OCI-LY7 (cell line): ENCODE measurements around the gene SLAMF1. TPM values are rescaled to one million over a fixed set of nuclear protein-coding genes. Genes with fewer than 3 reads are reported as not detected.

Experiments
- BruUV-seq: library from RNA; stranded (reverse); fragments of 400-500 nt; replicated peaks from 2 replicates; lab custom pipeline; 2021; lab: Mats Ljungman, UMichigan
- CTCF ChIA-PET: fragments of 300-600 bp; sonication (Branson Sonifier 250); formaldehyde crosslinking; loops from one replicate; lab custom pipeline; 2022; ENCODE audit warnings: antibody characterized with exemption; ENCODE audit not compliant: unreplicated experiment; lab: Charles Lee
- POLR2A ChIA-PET: fragments of 300-600 bp; sonication (Branson Sonifier 250); formaldehyde crosslinking; loops from one replicate; lab custom pipeline; 2022; ENCODE audit warnings: antibody characterized with exemption; lab: Charles Lee
- DNase-seq: peaks from one replicate; pipeline ENCODE4 v3.0.0-alpha.2; 2015; ENCODE audit warnings: low spot score
- H2AFZ ChIP-seq: fragments of 200-600 bp; sonication (generic), shearing (Covaris generic); 2 replicates; pipeline ENCODE4 v1.6.1; 2014; ENCODE audit warnings: mild to moderate bottlenecking, antibody characterized with exemption, low read length, moderate library complexity
- H3K27ac ChIP-seq: fragments of 200-600 bp; sonication (generic); 2 replicates; pipeline ENCODE4 v1.5.1; 2014; ENCODE audit warnings: mixed run types, low read depth, mild to moderate bottlenecking, moderate library complexity, low read length, inconsistent platforms; ENCODE audit not compliant: poor library complexity, severe bottlenecking
- H3K36me3 ChIP-seq: fragments of 200-600 bp; sonication (generic); 2 replicates; pipeline ENCODE4 v1.6.1; 2014; ENCODE audit warnings: mild to moderate bottlenecking, antibody characterized with exemption, low read length, moderate library complexity, mixed read lengths; ENCODE audit not compliant: insufficient read depth
- H3K4me1 ChIP-seq: fragments of 200-600 bp; sonication (generic); 2 replicates; pipeline ENCODE4 v1.5.1; 2014; ENCODE audit warnings: mild to moderate bottlenecking, low read length; ENCODE audit not compliant: insufficient read depth, poor library complexity, severe bottlenecking
- H3K4me2 ChIP-seq: fragments of 200-600 bp; sonication (generic); 2 replicates; pipeline ENCODE4 v1.6.1; 2014; ENCODE audit warnings: mild to moderate bottlenecking, low read length
- H3K4me3 ChIP-seq: fragments of 200-600 bp; sonication (generic); 2 replicates; pipeline ENCODE4 v1.5.1; 2014; ENCODE audit warnings: mild to moderate bottlenecking, low read depth, low read length; ENCODE audit not compliant: poor library complexity, severe bottlenecking
- H3K79me2 ChIP-seq: fragments of 200-600 bp; sonication (generic); 2 replicates; pipeline ENCODE4 v1.6.1; 2016; ENCODE audit warnings: low read depth, mild to moderate bottlenecking, low read length, moderate library complexity, mixed read lengths; ENCODE audit not compliant: insufficient read depth
- H3K9me2 ChIP-seq: fragments of 200-600 bp; sonication (generic); 2 replicates; pipeline ENCODE4 v1.6.1; 2016; ENCODE audit warnings: mild to moderate bottlenecking, low read length, mixed read lengths; ENCODE audit not compliant: insufficient read depth
- H3K9me3 ChIP-seq: fragments of 200-600 bp; sonication (generic); 2 replicates; pipeline ENCODE4 v1.6.1; 2014; ENCODE audit warnings: mild to moderate bottlenecking, mixed run types, low read length, mixed read lengths
- H4K20me1 ChIP-seq: fragments of 200-600 bp; sonication (generic); 2 replicates; pipeline ENCODE4 v1.6.1; 2014; ENCODE audit warnings: mild to moderate bottlenecking, antibody characterized with exemption, low read length, moderate library complexity, mixed read lengths; ENCODE audit not compliant: insufficient read depth
- CTCF ChIP-seq: fragments of 200-600 bp; sonication (generic); conservative IDR thresholded peaks from 2 replicates; pipeline ENCODE4 v1.5.1; 2014; ENCODE audit warnings: mild to moderate bottlenecking, antibody characterized with exemption, low read length, moderate library complexity, mixed read lengths
- EZH2phosphoT487 ChIP-seq: fragments of 200-600 bp; sonication (generic); IDR thresholded peaks from 2 replicates; pipeline ENCODE4 v1.6.1; 2018; ENCODE audit warnings: low read depth, borderline replicate concordance, mild to moderate bottlenecking, mixed run types, antibody characterized with exemption, low read length, moderate library complexity, mixed read lengths
- intact Hi-C: fragments of 100-400 bp; cut with micrococcal nuclease; formaldehyde crosslinking; loops from one replicate; pipeline ENCODE4 v1.10.0; 2022; ENCODE audit not compliant: unreplicated experiment
- total RNA-seq, 2 experiments: library from RNA; depleted of rRNA in 1 of 2; stranded (reverse); fragments of >200 nt in 1 of 2; shearing (Covaris generic) in 1 of 2; gene quantifications; 2 replicates each; pipeline ENCODE4 v1.2.3, GENCODE V29; 2014 to 2022

The SLAMF1 gene
- total RNA-seq, 2 experiments from 2014 or later, result 0.32 to 0.72 TPM

- peak overlapping the region; percentile 93 for H3K27ac ChIP-seq
- peak; percentile 90 for DNase-seq
- no peaks in the 10 kb centered on the region; the same call in 1 of the 2 replicates for H3K9me3 ChIP-seq
- intact Hi-C loops, result loop anchor here (1.0 to 2.0 kb wide), 3 partner anchors 69 to 104 kb away; no protein-coding TSS in a partner anchor
- H3K9me2 ChIP-seq, result no peaks in the 10 kb centered on the region
- no peak overlapping the region for H2AFZ ChIP-seq
- CTCF ChIA-PET, result interaction anchor here (0.6 to 3.9 kb wide), 20 partner anchors 10 to 279 kb away, joined by 3 to 16 read pairs (median 4); partner anchors contain the start of genes CD48 and ITLN2
- peak overlapping the region; percentile 82 for H3K4me2 ChIP-seq
- peaks cover 57% of the 10 kb centered on the region for H3K4me1 ChIP-seq
- H3K36me3 ChIP-seq, result peaks cover 45% of the 10 kb centered on the region
- BruUV-seq, result no TSS peak
- no peak for TF ChIP-seq EZH2phosphoT487
- peak; percentile 99 for TF ChIP-seq CTCF
- H3K4me3 ChIP-seq, result peak overlapping the region; percentile 51
- H4K20me1 ChIP-seq, result no peaks in the 10 kb centered on the region
- POLR2A ChIA-PET, result interaction anchor here (0.5 to 2.1 kb wide), 19 partner anchors 8 to 247 kb away, joined by 3 to 10 read pairs (median 5); partner anchors contain the start of gene SLAMF1
- no peaks in the 10 kb centered on the region for H3K79me2 ChIP-seq
Observed at GRCh38 chr1:160675641-160676410, 29.0 kb upstream of the SLAMF1 start.

- no TSS peak for BruUV-seq
- peak overlapping the region; percentile 82 for H3K4me2 ChIP-seq
- H3K79me2 ChIP-seq, result no peaks in the 10 kb centered on the region
Observed at GRCh38 chr1:160674415-160674814, 27.6 kb upstream of the SLAMF1 start.

More at GRCh38 chr1:160674415-160674814, 27.6 kb upstream of the SLAMF1 start:
- peak overlapping the region; percentile 55 for H3K4me3 ChIP-seq
- intact Hi-C loops, result loop anchor here (1.0 to 5.0 kb wide), 8 partner anchors 23 to 245 kb away; partner anchors contain the start of gene SLAMF6
- no peak overlapping the region for H2AFZ ChIP-seq
- H3K9me2 ChIP-seq, result no peaks in the 10 kb centered on the region
- H3K27ac ChIP-seq, result peak overlapping the region; percentile 93
- TF ChIP-seq EZH2phosphoT487 (no peak), CTCF (no peak)
- peaks cover 62% of the 10 kb centered on the region for H3K4me1 ChIP-seq
- ChIA-PET CTCF (interaction anchor here (1.0 to 3.9 kb wide), 14 partner anchors 10 to 277 kb away, joined by 3 to 16 read pairs (median 5); partner anchors contain the start of gene CD48), POLR2A (interaction anchor here (0.5 to 2.1 kb wide), 18 partner anchors 10 to 245 kb away, joined by 3 to 10 read pairs (median 5); no protein-coding TSS in a partner anchor)
- peak; percentile 96 for DNase-seq
- H3K9me3 ChIP-seq, result peaks cover 2% of the 10 kb centered on the region; the same call in 1 of the 2 replicates
- H4K20me1 ChIP-seq, result no peaks in the 10 kb centered on the region
- peaks cover 40% of the 10 kb centered on the region for H3K36me3 ChIP-seq
